SKM-1 (cell line): ENCODE measurements around the gene H2AZ1.
A peak's percentile ranks its signal among the peaks of the same experiment; 100 is the strongest.
"Not testable (repeated sequence)": the region's sequence is repeated elsewhere in the genome, so short reads cannot be mapped to it uniquely, and the experiment has no call there.

Experiments used
- DNase-seq: peaks from one replicate; lab custom pipeline; 2025; ENCODE audit not compliant: unreplicated experiment; lab: John Stamatoyannopoulos, UW

H2AZ1 gene

GRCh38 chr4:99949999-99950912 is at the start of gene H2AZ1:
H2AZ1 (minus strand) TSS chr4:99950275; CDS start chr4:99950170, 105 bp downstream.
- DNase-seq, result peak; percentile 97

- DNase-seq, result no peak
Measured at GRCh38 chr4:99998062-99998867, 48.2 kb upstream of the H2AZ1 start.

GRCh38 chr4:99991741-99992140 is 41.7 kb upstream of the H2AZ1 start:
- no peak for DNase-seq

GRCh38 chr4:99987681-99988080 is 37.6 kb upstream of the H2AZ1 start:
- DNase-seq, result no peak

GRCh38 chr4:99986792-99987191 is 36.7 kb upstream of the H2AZ1 start:
- DNase-seq, result no peak

- no peak for DNase-seq
Measured at GRCh38 chr4:99983289-99983943, 33.3 kb upstream of the H2AZ1 start.

- DNase-seq, result no peak
Measured at GRCh38 chr4:99979872-99980271, 29.8 kb upstream of the H2AZ1 start.

GRCh38 chr4:99971453-99972111 is 21.5 kb upstream of the H2AZ1 start:
- no peak for DNase-seq

GRCh38 chr4:99968330-99968729 is 18.3 kb upstream of the H2AZ1 start:
- no peak for DNase-seq

GRCh38 chr4:99966692-99967091 is 16.6 kb upstream of the H2AZ1 start:
- DNase-seq, result no peak

- DNase-seq, result no peak
Measured at GRCh38 chr4:99965674-99966350, 15.7 kb upstream of the H2AZ1 start.

GRCh38 chr4:99965173-99965572 is 15.1 kb upstream of the H2AZ1 start:
- no peak for DNase-seq

- DNase-seq, result no peak
Measured at GRCh38 chr4:99961711-99962110, 11.6 kb upstream of the H2AZ1 start.

GRCh38 chr4:99960648-99961047 is 10.6 kb upstream of the H2AZ1 start:
- no peak for DNase-seq

GRCh38 chr4:99958207-99958606 is 8.1 kb upstream of the H2AZ1 start:
- not testable (repeated sequence) for DNase-seq

GRCh38 chr4:99950913-99951254 is 809 bp upstream of the H2AZ1 start:
- DNase-seq, result no peak

- peak; percentile 96 for DNase-seq
Measured at GRCh38 chr4:99949034-99949998, 759 bp downstream of the H2AZ1 start.

GRCh38 chr4:99947608-99948007 is 2.5 kb downstream of the H2AZ1 start:
- DNase-seq, result no peak

GRCh38 chr4:99947190-99947578 is 2.9 kb downstream of the H2AZ1 start:
- DNase-seq, result no peak
